ENCODE data around the gene KLF11. TPM values are rescaled to one million over a fixed set of nuclear protein-coding genes. Genes with fewer than 3 reads are reported as not detected.

Gene KLF11
- total and polyA plus RNA-seq, 9 of the 15 experiments (the other 6 are each of a cell fraction or from before 2014, with no cell fraction given): 2.1 to 13.4 (median 6.5) TPM

GRCh38 chr2:10043256-10043905, at the start of gene KLF11 (continued):
- no peak for TF ChIP-seq ZNF280A (IDR thresholded peaks at IDR 0.05; ENCODE audit: low read depth, partially characterized antibody)
- TF ChIP-seq MIER1 (IDR thresholded peaks at IDR 0.05; ENCODE audit: low read depth): no peak
- no peak for TF ChIP-seq ZNF280B (CRISPR knock-in tag; IDR thresholded peaks at IDR 0.05)
- no peak for TF ChIP-seq ZNF830 (CRISPR knock-in tag; IDR thresholded peaks at IDR 0.05)
- no peak for TF ChIP-seq BRCA1 (IDR thresholded peaks at IDR 0.05)
- TF ChIP-seq BRCA1 (CRISPR knock-in tag; IDR thresholded peaks at IDR 0.05): peak; percentile 81; the same call in 1 of the 2 replicates
- peak; percentile 50; the same call in 1 of the 2 replicates for TF ChIP-seq E2F4 (CRISPR knock-in tag; IDR thresholded peaks at IDR 0.05; ENCODE audit: low read depth)
- 0 out of 4 replicates have a peak, but pooled peaks of 1 of the 2 experiments have one; percentile 51 for TF ChIP-seq BCLAF1 (IDR thresholded peaks at IDR 0.05; ENCODE audit: borderline replicate concordance in 1 of 2, control insufficient read depth in 1 of 2, low read depth in 2 of 2, low read length in 1 of 2)
- no peak for TF ChIP-seq POLR3A (IDR thresholded peaks at IDR 0.05; ENCODE audit: borderline replicate concordance, extremely low read depth, insufficient read depth, insufficient read length)
- TF ChIP-seq SIN3A (IDR thresholded peaks at IDR 0.05; ENCODE audit: borderline replicate concordance in 2 of 2, control insufficient read depth in 1 of 2, low read depth in 2 of 2, low read length in 2 of 2): 0 out of 4 replicates have a peak, but pooled peaks of 1 of the 2 experiments have one; percentile 39
- TF ChIP-seq HNRNPL (IDR thresholded peaks at IDR 0.05; ENCODE audit: low read depth, low read length): no peak
- no peak for TF ChIP-seq ZFP91 (CRISPR knock-in tag; IDR thresholded peaks at IDR 0.05)
- TF ChIP-seq HOMEZ (CRISPR knock-in tag; IDR thresholded peaks at IDR 0.05): no peak
- no peak for TF ChIP-seq ZC3H4 (CRISPR knock-in tag; IDR thresholded peaks at IDR 0.05; ENCODE audit: borderline replicate concordance)
